Fibroblast of mammary gland (primary cell): ENCODE measurements around the gene SCTR.

Source experiments
- DNase-seq: peaks from one replicate; pipeline ENCODE4 v3.0.0-alpha.2; 2010; ENCODE audit warnings: low read depth
- H3K4me3 ChIP-seq: 2 replicates; pipeline ENCODE4 v1.5.1; 2011; ENCODE audit warnings: low read depth, mild to moderate bottlenecking, low read length, moderate library complexity; ENCODE audit not compliant: control insufficient read depth
- CTCF ChIP-seq: conservative IDR thresholded peaks from 2 replicates; pipeline ENCODE4 v1.5.1; 2011; ENCODE audit warnings: low read depth, low read length, inconsistent platforms; ENCODE audit not compliant: control insufficient read depth, insufficient read depth

The SCTR gene

DNA sequence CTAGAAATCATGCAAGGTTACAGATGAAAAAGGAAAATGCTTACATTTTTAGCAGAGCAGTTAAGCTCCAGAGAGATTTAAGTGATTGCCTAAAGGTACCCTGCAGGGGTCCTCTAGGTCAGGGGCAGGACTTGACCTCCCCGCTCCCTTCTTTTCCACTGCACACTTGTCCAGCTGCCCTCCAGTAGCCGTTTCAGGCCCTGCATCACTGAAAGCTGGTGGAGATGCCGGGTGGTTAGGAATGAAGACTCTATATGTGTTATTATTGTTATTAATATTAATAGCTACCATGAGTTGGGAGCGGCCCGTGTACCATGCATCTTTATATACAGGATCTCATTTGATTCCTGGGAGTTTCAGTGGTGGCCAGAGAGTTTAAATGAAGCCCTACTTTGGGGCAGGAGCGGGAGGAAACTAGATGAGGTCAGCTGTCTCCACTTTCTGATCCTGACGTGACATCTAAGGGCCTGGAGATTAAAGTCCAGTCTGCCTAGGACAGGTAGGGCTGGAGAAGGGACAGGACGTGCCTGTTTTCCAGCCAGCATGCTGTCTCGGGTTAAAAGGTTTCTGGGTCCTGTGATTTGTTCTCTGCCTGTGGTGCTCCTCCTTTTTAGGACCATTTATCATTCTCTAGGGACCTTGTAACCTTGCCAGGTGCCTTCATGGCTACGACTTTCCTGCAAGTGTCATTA is 90.5 kb downstream of the SCTR start:
- TF ChIP-seq CTCF = no peak
- no peak for DNase-seq
- H3K4me3 ChIP-seq = no peak overlapping the region

GRCh38 chr2:119432851-119433522 is 91.3 kb downstream of the SCTR start:
- no peak for TF ChIP-seq CTCF
- no peak for DNase-seq
- no peak overlapping the region for H3K4me3 ChIP-seq

DNA sequence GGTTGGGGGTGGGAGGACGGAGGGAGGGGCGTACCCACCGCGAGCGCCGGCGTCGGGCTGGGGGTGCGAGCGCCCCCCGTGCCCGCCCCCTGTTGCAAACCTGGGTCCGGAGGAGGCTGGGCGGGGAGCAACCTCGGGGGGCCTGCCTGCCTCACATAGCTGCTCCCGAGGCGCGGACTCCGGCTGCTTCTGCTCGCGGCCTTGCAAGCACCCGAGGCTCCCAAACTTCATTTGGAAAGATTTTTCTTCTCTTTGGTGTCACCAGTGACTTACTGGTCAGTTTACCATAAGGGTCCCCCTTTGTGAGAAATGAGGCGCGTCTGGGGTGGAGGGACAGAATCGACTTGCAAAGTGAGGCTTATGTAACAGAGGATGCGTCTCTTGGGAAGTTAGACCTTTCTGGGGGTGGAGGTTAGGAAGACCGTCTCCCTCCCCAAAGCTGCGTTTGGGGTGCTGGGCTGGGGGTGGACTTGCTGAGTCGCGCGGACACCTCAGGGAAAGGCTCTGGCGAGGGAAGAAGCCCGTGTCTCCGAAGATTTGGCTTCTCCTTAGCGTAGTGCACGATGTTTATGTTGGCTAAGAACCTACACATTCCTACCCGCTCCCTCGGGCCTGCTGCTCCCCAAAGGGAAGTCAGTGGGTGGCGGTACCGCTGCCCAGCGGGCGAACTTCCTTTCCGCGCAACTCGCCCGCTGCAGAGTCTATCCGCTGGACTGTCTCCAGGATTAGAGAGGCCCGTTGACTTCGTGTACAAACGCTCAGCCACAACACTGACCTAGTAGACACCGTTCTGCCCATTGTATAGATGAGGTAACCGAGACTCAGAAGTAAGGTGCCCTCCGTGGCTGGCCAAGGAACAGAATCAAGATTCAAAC is 92.1 kb downstream of the SCTR start:
- peak; percentile 6 for DNase-seq
- TF ChIP-seq CTCF = no peak
- H3K4me3 ChIP-seq = peak overlapping the region; percentile 15

- DNase-seq = peak; percentile 54
- no peak for TF ChIP-seq CTCF
- H3K4me3 ChIP-seq = peak within 1 kb of the TSS; percentile 33
Observed at GRCh38 chr2:119431155-119431975, 92.9 kb downstream of the SCTR start, which contains the start of gene TMEM37. Gene TMEM37, plus strand, starts transcription at chr2:119431854. Its CDS starts 50 bp downstream, at chr2:119431904.

GRCh38 chr2:119430023-119430498 is 94.2 kb downstream of the SCTR start:
- TF ChIP-seq CTCF = no peak
- no peak overlapping the region for H3K4me3 ChIP-seq
- no peak for DNase-seq
